Large intestine (tissue), 3 donors: ENCODE results near the gene AMN. TPM values are rescaled to one million over a fixed set of nuclear protein-coding genes. Genes with fewer than 3 reads are reported as not detected.

ENCODE experiments used
- DNase-seq, 2 donors: peaks; one replicate each; pipeline versions ENCODE4 v3.0.0 to v3.0.0-alpha.2; 2013
- H3K27ac ChIP-seq: one replicate; pipeline ENCODE4 v1.5.1; 2013; ENCODE audit warnings: low read length
- H3K27me3 ChIP-seq: 2 replicates; pipeline ENCODE4 v1.6.1; 2013; ENCODE audit warnings: low read length; ENCODE audit not compliant: control insufficient read depth, insufficient read depth
- H3K36me3 ChIP-seq: 2 replicates; pipeline ENCODE4 v1.6.1; 2013; ENCODE audit warnings: low read length; ENCODE audit not compliant: control insufficient read depth, insufficient read depth
- H3K4me1 ChIP-seq: one replicate; pipeline ENCODE4 v1.6.1; 2013; ENCODE audit warnings: low read length; ENCODE audit not compliant: control insufficient read depth, insufficient read depth
- H3K4me3 ChIP-seq: one replicate; pipeline ENCODE4 v1.5.1; 2013; ENCODE audit warnings: low read length
- H3K9me3 ChIP-seq: one replicate; pipeline ENCODE4 v1.6.1; 2013; ENCODE audit warnings: mild to moderate bottlenecking, low read depth, low read length, moderate library complexity; ENCODE audit not compliant: control insufficient read depth
- WGBS: methylation state at CpG from one replicate; pipeline ENCODE4 v1.1.5; 2013; ENCODE audit warnings: low lambda C conversion rate; ENCODE audit not compliant: insufficient coverage; 5-methylcytosine and 5-hydroxymethylcytosine counted together
- polyA plus RNA-seq: library from polyadenylated mRNA; unstranded; fragments of 120-200 nt; gene quantifications from one replicate; pipeline ENCODE4 v1.2.1, GENCODE V29; 2013

Gene AMN
- polyA plus RNA-seq, 1 donor = 327 TPM

- WGBS = no CpG with 5 or more reads among the region's 35 CpGs
- peaks cover 24% of the 10 kb centered on the region for H3K9me3 ChIP-seq
- H3K36me3 ChIP-seq = peaks cover 19% of the 10 kb centered on the region
- peak overlapping the region; percentile 66 for H3K4me3 ChIP-seq
- peak overlapping the region; percentile 94 for H3K27ac ChIP-seq
- peak in 1 of 2 donors; percentile 71 for DNase-seq
- peaks cover 55% of the 10 kb centered on the region for H3K4me1 ChIP-seq
- peaks cover 39% of the 10 kb centered on the region for H3K27me3 ChIP-seq
Observed at GRCh38 chr14:102927878-102928411, 5.5 kb downstream of the AMN start.

GRCh38 chr14:102928412-102929240, 6.2 kb downstream of the AMN start:
- Histone ChIP-seq H3K4me3 (peak overlapping the region; percentile 66), H3K36me3 (peaks cover 26% of the 10 kb centered on the region), H3K27ac (peak overlapping the region; percentile 94), H3K27me3 (peaks cover 32% of the 10 kb centered on the region), H3K4me1 (peaks cover 55% of the 10 kb centered on the region), H3K9me3 (peaks cover 20% of the 10 kb centered on the region)
- peak; percentile 90 to 95 for DNase-seq
- whole genome bisulfite sequencing = no CpG with 5 or more reads among the region's 94 CpGs

GRCh38 chr14:102929241-102930137, 7.0 kb downstream of the AMN start:
- peak in 1 of 2 donors; percentile 47 for DNase-seq
- WGBS = no CpG with 5 or more reads among the region's 94 CpGs
- Histone ChIP-seq H3K27me3 (peaks cover 23% of the 10 kb centered on the region), H3K36me3 (peaks cover 29% of the 10 kb centered on the region), H3K4me3 (peak overlapping the region; percentile 66), H3K27ac (no peak overlapping the region), H3K4me1 (peaks cover 50% of the 10 kb centered on the region), H3K9me3 (peaks cover 19% of the 10 kb centered on the region)

DNA sequence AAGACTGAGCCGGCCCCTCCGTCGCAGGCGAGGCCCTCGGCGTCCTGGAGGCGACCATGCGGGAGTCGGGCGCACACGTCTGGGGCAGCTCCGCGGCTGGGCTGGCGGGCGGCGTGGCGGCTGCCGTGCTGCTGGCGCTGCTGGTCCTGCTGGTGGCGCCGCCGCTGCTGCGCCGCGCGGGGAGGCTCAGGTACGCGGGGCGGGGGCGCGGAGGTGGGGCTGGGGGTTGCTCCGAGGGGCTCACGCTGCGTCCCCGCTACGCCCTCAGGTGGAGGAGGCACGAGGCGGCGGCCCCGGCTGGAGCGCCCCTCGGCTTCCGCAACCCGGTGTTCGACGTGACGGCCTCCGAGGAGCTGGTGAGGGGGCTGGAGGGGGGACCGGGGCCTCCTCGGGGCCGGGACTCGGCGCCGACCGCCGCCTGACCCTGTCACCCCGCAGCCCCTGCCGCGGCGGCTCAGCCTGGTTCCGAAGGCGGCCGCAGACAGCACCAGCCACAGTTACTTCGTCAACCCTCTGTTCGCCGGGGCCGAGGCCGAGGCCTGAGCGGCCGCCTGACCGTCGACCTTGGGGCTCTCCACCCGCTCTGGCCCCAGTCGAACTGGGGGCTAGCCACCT, 7.8 kb downstream of the AMN start:
- Histone ChIP-seq H3K9me3 (peaks cover 19% of the 10 kb centered on the region), H3K4me3 (no peak overlapping the region), H3K36me3 (peaks cover 28% of the 10 kb centered on the region), H3K4me1 (peaks cover 42% of the 10 kb centered on the region), H3K27ac (peak overlapping the region; percentile 52), H3K27me3 (peaks cover 21% of the 10 kb centered on the region)
- peak in 1 of 2 donors; percentile 33 for DNase-seq
- no CpG with 5 or more reads among the region's 74 CpGs for WGBS

- H3K27me3 ChIP-seq = peaks cover 21% of the 10 kb centered on the region
- DNase-seq = peak; percentile 58 to 68
Observed at GRCh38 chr14:102930753-102931579, 8.5 kb downstream of the AMN start.

GRCh38 chr14:102931580-102932285, 9.3 kb downstream of the AMN start:
- no CpG with 5 or more reads among the region's 12 CpGs for WGBS
- H3K36me3 ChIP-seq = peaks cover 36% of the 10 kb centered on the region
- peaks cover 21% of the 10 kb centered on the region for H3K27me3 ChIP-seq
- no peak overlapping the region for H3K4me3 ChIP-seq
- peaks cover 19% of the 10 kb centered on the region for H3K9me3 ChIP-seq
- H3K27ac ChIP-seq = peak overlapping the region; percentile 52
- no peak for DNase-seq
- H3K4me1 ChIP-seq = peaks cover 34% of the 10 kb centered on the region

More at GRCh38 chr14:102930753-102931579, 8.5 kb downstream of the AMN start:
- peak overlapping the region; percentile 52 for H3K27ac ChIP-seq
- H3K4me3 ChIP-seq = no peak overlapping the region
- WGBS = no CpG with 5 or more reads among the region's 34 CpGs
- H3K4me1 ChIP-seq = peaks cover 38% of the 10 kb centered on the region
- peaks cover 28% of the 10 kb centered on the region for H3K36me3 ChIP-seq
- peaks cover 19% of the 10 kb centered on the region for H3K9me3 ChIP-seq

DNA sequence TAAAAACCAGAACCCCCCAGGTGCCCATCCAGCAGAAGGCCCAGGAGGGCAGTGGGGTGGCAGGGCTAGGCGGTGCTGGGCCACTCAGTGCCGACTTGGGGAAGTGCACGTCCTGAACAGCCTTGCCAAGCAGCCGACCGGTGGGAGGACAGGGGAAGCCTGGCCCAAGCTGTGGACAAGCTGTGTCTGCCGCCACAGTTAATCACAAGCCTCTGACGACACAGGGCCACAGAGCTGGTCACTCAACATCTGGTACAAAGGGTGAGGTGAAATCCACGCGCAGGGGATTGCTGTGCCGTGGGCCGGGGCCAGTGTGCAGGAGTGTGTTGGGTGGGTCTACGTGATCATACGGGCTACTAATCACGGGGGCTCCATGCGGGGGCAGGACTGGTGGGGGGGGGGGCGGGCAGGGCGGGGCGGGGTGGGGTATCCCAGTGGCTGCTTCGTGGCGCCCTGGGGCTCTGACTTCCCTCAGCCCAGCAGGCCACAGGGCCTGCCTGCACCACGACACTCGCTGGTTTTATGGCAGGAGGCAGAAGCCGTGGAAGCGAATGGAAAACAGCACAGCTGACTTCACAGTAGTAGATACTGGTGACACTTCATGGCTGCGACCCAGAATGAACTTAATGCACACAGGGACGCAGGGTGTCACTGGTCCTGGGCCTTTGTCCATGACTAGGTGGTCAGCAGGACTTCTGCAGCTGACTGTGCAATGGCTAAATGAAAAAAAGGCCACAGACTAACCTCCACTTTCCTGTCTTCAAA, 10.2 kb downstream of the AMN start:
- H3K36me3 ChIP-seq = peaks cover 43% of the 10 kb centered on the region
- no CpG with 5 or more reads among the region's 26 CpGs for WGBS
- no peak for DNase-seq

GRCh38 chr14:102933618-102934231, 11.3 kb downstream of the AMN start:
- Histone ChIP-seq H3K36me3 (peaks cover 53% of the 10 kb centered on the region), H3K27me3 (peaks cover 16% of the 10 kb centered on the region), H3K4me1 (peaks cover 21% of the 10 kb centered on the region), H3K4me3 (no peak overlapping the region), H3K9me3 (peaks cover 14% of the 10 kb centered on the region), H3K27ac (no peak overlapping the region)
- DNase-seq = no peak
- WGBS = no CpG with 5 or more reads among the region's 20 CpGs

More for the DNA sequence above, 10.2 kb downstream of the AMN start:
- Histone ChIP-seq H3K27me3 (peaks cover 21% of the 10 kb centered on the region), H3K9me3 (peaks cover 19% of the 10 kb centered on the region), H3K4me1 (peaks cover 25% of the 10 kb centered on the region), H3K27ac (no peak overlapping the region), H3K4me3 (no peak overlapping the region)
